Medulla oblongata (tissue), 1 donor: Measurements from ENCODE around the gene HUWE1.

Experiments
- DNase-seq: peaks from one replicate; pipeline ENCODE4 v3.0.0-alpha.2; 2015; ENCODE audit errors: extremely low spot score

HUWE1 gene

GRCh38 chrX:53688300-53688699, 1.8 kb upstream of the HUWE1 start:
- DNase-seq, result no peak

- DNase-seq, result peak; percentile 2
Measured at GRCh38 chrX:53685711-53686110, 808 bp downstream of the HUWE1 start.

- DNase-seq, result peak; percentile 7
Measured at GRCh38 chrX:53684415-53685192, 1.9 kb downstream of the HUWE1 start.

GRCh38 chrX:53683556-53684414, 2.7 kb downstream of the HUWE1 start:
- peak; percentile 98 for DNase-seq

- DNase-seq, result peak; percentile 6
Measured at GRCh38 chrX:53682885-53683555, 3.5 kb downstream of the HUWE1 start.

GRCh38 chrX:53681661-53682060, 4.9 kb downstream of the HUWE1 start:
- DNase-seq, result no peak

GRCh38 chrX:53678667-53679066, 7.9 kb downstream of the HUWE1 start:
- no peak for DNase-seq

- DNase-seq, result no peak
Measured at GRCh38 chrX:53677286-53677685, 9.2 kb downstream of the HUWE1 start.

- no peak for DNase-seq
Measured at GRCh38 chrX:53674581-53674980, 11.9 kb downstream of the HUWE1 start.

GRCh38 chrX:53669258-53669657, 17.3 kb downstream of the HUWE1 start:
- DNase-seq, result no peak

GRCh38 chrX:53666171-53666570, 20.3 kb downstream of the HUWE1 start:
- DNase-seq, result no peak

- no peak for DNase-seq
Measured at GRCh38 chrX:53660004-53660403, 26.5 kb downstream of the HUWE1 start.

GRCh38 chrX:53659039-53659438, 27.5 kb downstream of the HUWE1 start:
- no peak for DNase-seq

- no peak for DNase-seq
Measured at GRCh38 chrX:53656845-53657244, 29.7 kb downstream of the HUWE1 start.

- no peak for DNase-seq
Measured at GRCh38 chrX:53654376-53654775, 32.1 kb downstream of the HUWE1 start.

GRCh38 chrX:53644751-53645150, 41.8 kb downstream of the HUWE1 start:
- DNase-seq, result no peak

GRCh38 chrX:53642337-53642736, 44.2 kb downstream of the HUWE1 start:
- no peak for DNase-seq

- DNase-seq, result no peak
Measured at GRCh38 chrX:53639257-53639656, 47.3 kb downstream of the HUWE1 start.

- no peak for DNase-seq
Measured at GRCh38 chrX:53637479-53637878, 49.0 kb downstream of the HUWE1 start.

- DNase-seq, result no peak
Measured at GRCh38 chrX:53631156-53631555, 55.4 kb downstream of the HUWE1 start.

GRCh38 chrX:53630261-53630660, 56.3 kb downstream of the HUWE1 start:
- no peak for DNase-seq

- DNase-seq, result no peak
Measured at GRCh38 chrX:53622431-53622830, 64.1 kb downstream of the HUWE1 start.
